GM19351 (cell line): ENCODE data around the gene RAD51B.

Experiments
- ATAC-seq: cut with Tn5 transposase; IDR thresholded peaks from one replicate; pipeline ENCODE4 v1.9.1; 2021; ENCODE audit warnings: mild to moderate bottlenecking, moderate library complexity; ENCODE audit not compliant: unreplicated experiment

The RAD51B gene

DNA sequence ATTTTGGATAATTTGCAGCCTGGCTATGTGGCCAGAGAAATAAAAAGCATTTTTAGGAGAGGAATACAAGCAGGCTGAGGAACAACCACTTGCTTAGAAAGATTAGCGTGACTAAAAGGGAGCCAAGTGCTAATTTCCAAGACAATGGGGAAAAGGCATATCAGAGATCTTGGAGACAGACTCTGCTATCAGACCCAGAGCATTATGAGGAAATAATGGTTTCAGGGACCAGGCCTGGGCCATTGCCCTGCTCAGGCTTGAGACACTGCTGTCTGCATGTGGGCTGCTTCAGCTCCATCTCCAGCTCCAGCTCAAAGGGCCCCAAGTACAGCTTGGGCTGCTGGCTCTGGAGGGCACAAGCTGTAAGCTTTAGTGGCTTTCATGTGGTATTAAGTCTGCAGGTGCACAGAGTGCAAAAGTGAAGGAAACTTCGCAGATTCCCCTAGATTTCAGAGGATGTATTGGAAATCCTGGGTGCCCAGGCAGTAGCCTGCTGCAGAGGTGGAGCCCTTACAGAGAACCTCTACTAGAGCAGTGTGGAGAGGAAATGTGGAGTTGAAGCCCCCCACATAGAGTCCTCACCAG lies 524.0 kb downstream of the RAD51B start:
- ATAC-seq: no peak

DNA sequence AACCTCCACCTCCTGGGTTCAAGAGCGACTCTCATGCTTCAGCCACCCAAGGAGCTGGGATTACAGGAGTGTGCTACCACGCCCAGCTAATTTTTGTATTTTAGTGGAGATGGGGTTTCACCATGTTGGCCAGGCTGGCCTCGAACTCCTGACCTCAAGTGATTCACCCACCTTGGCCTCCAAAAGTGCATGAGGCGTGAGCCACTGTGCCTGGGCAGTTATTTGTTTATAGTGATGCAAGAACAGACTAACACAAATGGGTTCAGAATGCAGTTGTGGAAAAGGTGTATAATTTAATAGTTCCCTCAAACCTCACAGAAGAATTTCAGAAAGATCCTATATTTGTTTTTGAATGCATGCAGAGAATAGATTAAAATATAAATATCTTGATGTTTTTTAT lies 526.2 kb downstream of the RAD51B start:
- no peak for ATAC-seq

DNA sequence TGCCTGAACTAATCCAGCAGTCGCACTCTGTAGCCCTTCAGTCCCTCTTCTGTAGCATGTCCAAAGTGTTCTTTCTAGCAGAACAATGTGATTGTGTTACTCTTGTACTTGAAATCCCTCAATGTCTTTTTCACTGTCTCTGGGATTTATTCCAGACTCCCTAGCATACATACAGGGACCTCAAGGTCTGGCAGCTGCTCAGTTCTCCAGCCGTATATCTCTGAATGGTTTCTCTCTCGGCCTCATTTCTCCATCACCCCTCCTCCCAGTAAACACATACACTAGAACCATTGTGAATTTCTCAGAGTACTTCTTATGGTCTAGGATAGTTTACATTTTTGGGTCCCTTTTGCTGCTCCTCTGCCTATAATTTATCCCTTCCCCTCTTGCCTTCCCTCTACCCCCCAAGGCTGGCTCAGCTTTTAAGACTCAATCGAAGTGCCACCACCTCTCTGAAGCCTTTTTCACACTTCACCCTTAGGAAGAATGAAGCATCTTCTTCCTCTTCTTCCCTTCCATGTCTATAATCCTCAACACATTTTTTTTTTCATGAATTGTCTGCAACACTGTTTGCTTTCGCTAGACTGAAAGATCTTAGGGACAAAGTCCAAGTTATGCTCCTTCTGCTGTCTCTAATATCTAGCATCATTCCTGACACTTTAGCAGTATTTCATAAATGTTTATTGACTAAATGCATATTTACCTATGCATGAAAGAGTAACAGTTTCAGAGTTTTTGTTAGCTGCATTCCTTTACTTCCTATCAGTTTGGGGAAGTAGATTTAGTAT lies 527.2 kb downstream of the RAD51B start:
- no peak for ATAC-seq

DNA sequence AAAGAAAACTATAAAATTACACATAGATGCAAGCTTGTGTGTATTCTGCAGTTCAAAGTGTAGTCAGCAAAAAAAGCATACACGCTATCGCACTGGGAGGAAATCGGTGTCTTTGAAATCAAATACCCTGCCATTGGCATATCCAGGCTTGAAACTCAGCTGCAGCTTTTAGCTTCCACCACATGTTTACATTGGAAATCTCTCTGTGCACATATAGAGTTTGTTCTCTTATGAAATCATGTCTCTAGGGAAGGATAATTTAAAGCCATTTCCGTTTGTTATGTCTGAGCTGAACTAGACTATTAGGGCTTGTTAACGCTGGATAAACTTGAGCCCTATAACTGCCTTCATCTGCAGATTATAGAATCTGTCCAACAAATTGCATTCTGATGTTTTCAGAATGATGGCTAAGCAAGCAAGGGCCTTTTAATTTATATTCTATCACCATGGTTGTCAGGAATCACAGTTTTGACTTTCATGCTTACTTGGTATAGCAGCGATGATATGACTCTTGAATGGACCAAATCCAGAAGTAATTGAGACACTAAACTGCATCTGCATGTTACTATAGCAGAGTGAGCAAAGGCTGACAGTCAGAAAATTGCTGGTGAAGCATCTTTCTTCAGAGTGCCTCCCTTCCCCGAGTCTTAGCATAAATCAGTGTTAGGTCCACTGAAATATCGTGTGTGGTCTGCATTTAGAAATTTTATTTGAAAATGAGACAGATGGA lies 530.5 kb downstream of the RAD51B start:
- no peak for ATAC-seq

GRCh38 chr14:68355415-68355814 lies 535.8 kb downstream of the RAD51B start:
- no peak for ATAC-seq

DNA sequence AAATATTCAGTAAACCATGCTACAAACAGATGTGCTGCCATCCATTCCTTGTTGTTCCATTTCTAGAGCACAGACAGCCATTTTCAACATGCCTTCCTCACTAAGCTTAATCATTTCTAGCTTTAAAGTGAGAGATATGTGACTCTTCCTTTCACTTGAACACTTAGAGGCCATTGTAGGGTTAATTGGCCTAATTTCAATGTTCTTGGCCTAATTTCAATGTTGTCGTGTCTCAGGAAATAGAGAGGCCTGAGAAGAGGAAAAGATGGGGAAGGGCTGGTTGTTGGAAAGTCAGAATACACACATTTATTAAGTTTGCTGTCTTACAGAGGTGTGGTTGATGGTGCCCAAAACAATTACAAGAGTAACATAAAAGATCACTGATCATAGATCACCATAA lies 538.2 kb downstream of the RAD51B start:
- no peak for ATAC-seq

DNA sequence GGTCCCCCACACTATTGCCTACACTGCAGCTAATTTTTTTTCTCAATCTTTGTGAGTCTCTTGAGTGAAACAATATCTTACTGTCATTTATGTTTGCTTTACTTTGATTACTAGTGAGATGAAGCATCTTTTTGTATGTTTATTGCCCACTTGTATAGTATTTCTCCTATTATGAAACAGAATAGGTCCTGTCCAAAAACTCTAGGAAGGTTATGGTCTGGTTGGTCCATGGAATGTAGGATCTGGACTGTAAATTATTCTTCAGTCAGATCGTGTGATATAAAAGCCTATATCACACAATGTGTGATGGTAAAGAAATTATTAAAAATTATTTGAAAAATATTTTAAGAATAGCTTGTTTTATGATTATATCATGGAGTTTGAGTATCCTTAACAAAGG lies 538.9 kb downstream of the RAD51B start:
- no peak for ATAC-seq

- ATAC-seq: no peak
Observed at GRCh38 chr14:68359022-68359836, 539.6 kb downstream of the RAD51B start.

- ATAC-seq: no peak
Observed at GRCh38 chr14:68359837-68360552, 540.4 kb downstream of the RAD51B start.

GRCh38 chr14:68361231-68361630 lies 541.7 kb downstream of the RAD51B start:
- no peak for ATAC-seq

DNA sequence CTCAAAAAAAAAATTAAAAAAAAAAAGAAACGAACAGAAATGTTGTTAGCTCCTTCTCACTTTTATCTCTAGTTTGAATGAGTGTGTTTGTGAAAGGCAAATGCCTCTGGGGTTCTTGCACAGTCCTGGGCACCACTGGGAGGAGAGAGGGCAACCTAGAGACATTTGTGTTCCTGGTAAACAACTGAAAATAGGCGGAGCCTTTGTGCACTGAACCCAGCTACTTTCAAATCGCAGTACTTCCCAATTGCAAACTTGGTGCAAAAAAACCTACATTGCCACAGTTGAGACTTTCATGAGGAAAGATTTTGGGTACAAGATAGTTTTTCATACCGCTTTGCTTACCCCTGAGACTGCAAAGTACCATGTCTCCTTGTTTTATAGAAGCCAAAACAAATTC lies 543.3 kb downstream of the RAD51B start:
- ATAC-seq: no peak

- no peak for ATAC-seq
Observed at GRCh38 chr14:68363466-68363842, 543.9 kb downstream of the RAD51B start.

DNA sequence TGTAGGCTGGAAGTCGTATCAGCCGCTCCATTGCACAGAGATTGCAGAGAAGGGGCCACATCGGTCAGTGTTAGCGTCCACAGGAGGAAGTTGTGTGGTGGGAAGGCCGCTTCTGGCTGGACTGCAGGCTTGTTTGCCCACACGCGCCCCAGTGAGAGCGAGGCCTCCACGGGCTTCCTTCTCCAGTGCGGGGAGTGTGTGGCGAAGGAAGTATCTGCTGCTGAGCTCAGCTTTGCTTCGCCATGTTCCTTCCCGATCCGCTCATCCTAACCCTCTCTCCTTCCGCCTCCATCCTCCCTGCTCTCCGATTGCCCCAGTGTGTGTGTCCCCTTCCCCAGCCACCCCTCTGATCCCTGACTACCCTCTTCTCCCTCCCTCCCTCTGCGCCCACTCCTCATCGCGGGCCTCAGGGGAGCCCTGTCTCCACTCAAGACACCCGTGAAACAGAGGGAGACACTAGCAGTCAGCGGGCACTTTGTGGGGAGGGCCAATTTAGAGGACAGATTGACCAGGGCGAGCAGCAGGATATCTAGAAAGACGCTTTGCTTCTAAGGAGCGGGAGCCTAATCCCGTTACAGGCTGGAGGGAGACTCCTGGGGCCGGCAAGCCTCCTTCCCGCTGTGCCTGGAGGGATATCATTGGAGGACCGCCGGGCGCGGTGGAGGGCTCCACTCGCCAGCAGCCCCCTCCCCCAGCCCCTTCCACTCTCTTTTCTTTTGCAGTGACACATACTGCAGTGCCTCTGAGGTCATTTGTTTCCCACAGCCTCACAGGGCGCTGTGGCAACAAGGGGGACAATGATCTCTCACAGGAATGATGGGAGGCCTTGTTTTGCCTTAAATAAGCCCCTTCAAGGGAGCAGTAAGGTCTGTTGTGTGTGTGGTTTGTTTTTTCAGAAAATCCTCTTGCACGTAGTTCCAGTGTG lies 544.5 kb downstream of the RAD51B start:
- no peak for ATAC-seq

DNA sequence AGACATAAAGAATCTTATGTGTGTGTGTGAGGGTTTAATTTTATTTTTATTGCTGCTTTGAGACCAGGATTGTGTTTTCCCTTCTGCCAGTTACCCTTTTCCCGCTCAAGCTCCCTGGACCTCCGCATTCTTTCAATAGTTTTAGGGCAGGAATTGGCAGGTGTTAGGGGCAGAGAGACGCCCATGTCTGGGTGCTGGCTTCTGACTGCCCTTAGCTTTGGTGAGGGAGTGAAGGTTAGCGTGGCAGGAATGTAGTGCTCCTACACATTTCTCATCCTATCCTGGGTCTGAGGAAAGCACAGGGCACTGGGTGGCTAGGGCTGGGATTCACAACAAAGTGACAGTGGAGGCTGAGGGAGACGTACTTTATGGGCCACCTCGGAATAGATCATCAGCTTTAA lies 545.2 kb downstream of the RAD51B start:
- no peak for ATAC-seq

- ATAC-seq: no peak
Observed at GRCh38 chr14:68365228-68365627, 545.6 kb downstream of the RAD51B start.

DNA sequence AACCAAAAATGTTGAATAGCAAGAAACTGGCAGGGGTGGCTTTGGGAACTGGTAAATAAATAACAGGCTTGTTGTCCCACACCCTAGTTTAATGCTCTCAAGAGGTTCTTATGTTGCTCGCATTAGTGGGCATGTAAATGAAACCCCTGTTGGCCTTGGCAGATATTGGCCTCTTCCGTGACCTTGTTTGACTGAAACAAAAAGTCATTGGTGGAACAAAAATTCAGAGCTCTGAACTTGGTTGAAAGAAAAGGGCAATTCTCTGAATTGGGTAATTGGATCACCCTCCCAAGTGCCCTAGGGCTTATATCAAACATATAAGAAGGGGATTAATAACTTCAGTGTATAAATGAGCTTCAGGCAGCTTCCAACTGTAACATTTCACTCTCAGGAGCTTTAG lies 547.1 kb downstream of the RAD51B start:
- no peak for ATAC-seq

DNA sequence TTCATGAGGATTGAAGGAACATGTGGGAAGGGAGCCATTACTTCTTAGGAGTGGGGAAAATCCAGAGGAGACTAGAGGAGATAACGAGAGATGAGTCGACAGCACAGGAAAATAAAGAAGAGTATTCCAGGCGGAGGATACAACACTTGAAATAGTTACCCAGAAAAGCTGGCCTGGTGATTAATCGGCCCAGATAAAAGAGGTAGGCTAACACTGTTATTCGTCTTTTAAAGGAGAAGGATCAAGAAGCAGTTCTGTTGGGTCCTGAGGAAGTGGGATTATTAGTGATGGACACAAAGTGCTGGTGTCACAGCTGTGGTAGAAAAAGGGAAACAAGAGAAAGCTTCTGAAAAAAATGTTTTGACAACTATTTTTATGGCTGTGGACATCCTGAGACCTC lies 548.0 kb downstream of the RAD51B start:
- ATAC-seq: no peak

- peak; percentile 57 for ATAC-seq
Observed at GRCh38 chr14:68368850-68369249, 549.3 kb downstream of the RAD51B start.

DNA sequence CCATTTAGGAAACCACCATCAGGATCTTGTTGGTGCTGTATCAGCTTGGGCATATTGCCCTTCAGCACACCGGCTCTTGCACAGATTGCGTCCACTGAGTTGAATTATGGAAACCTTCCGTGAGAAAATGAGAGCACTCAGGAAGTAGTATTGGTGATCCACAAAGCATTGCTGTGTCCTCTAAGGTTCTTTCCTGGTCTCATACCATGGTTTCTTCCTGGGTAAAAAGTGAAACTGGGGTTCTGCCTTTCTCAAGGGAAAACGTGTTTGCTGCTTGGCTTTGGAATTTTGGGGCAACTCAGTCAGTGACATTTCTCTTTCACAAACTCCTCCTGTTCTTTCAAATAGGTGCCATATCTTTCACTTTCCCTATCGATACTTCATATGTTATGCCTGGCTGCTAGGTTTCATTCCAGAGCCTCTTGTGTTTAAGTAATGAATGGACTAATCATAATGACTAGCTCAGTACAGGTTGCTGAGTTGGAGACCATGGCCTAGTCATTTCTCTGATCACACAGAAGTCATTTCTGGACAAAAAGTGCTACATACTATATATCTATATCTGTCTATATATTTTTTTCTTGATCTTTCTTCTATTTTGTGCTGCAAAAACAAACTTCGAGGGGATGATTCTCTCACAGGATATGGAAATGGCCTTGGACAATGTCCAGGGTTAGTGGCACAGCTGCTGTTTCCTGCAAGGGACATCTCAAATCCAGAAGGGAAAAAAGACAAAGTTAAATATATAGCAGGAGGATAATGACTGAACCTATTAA lies 549.9 kb downstream of the RAD51B start:
- ATAC-seq: peak; percentile 53
